Tibial nerve (tissue), 3 donors: ENCODE data around the gene KCNK18.

ENCODE experiments used
- CTCF ChIP-seq, 5 experiments: fragments of 200-600 bp in 3 of 5; fragments of 450-650 bp in 2 of 5; sonication (generic) in 3 of 5; IDR thresholded peaks; one replicate each; pipeline ENCODE4 v1.5.1; 2016 to 2019; ENCODE audit warnings: antibody characterized with exemption in 5 of 5, mild to moderate bottlenecking in 3 of 5, moderate library complexity in 2 of 5
- POLR2A ChIP-seq, 2 donors: fragments of 450-650 bp; IDR thresholded peaks; one replicate each; pipeline ENCODE4 v1.6.1; 2017; ENCODE audit warnings: antibody characterized with exemption in 2 of 2, mild to moderate bottlenecking in 2 of 2, moderate library complexity in 2 of 2

GRCh38 chr10:117186832-117187615, 10.3 kb upstream of the KCNK18 start:
- TF ChIP-seq CTCF (IDR thresholded peaks at IDR 0.05) (no peak), POLR2A (IDR thresholded peaks at IDR 0.05) (no peak)
